Activated CD8-positive, alpha-beta T cell treated with anti-CD3 and anti-CD28 coated beads for 36 hours (primary cell): ENCODE data around the gene C3orf49. TPM values are rescaled to one million over a fixed set of nuclear protein-coding genes. Genes with fewer than 3 reads are reported as not detected.

Experiments used
- ATAC-seq: fragments of 200-7000 bp; cut with Tn5 transposase; one replicate; pipeline ENCODE4 v1.10.0; 2021; ENCODE audit warnings: mild to moderate bottlenecking, moderate library complexity
- CTCF ChIA-PET: fragments of 350-600 bp; sonication (Branson Sonifier 250); formaldehyde crosslinking; loops from one replicate; lab custom pipeline; 2021; ENCODE audit warnings: antibody characterized with exemption; lab: Charles Lee
- POLR2A ChIA-PET: fragments of 350-600 bp; sonication (Branson Sonifier 250); formaldehyde crosslinking; loops from one replicate; lab custom pipeline; 2021; ENCODE audit warnings: antibody characterized with exemption; lab: Charles Lee
- DNase-seq: peaks from one replicate; pipeline ENCODE4 v3.0.0-alpha.2; 2020
- H3K27ac Mint-ChIP-seq: one replicate; pipeline ENCODE4 v1.8.0; 2021; ENCODE audit warnings: mild to moderate bottlenecking, mixed read lengths
- H3K27me3 Mint-ChIP-seq: one replicate; pipeline ENCODE4 v1.8.0; 2021; ENCODE audit warnings: mixed read lengths
- H3K36me3 Mint-ChIP-seq: one replicate; pipeline ENCODE4 v1.8.0; 2021; ENCODE audit warnings: low read depth, mixed read lengths
- H3K4me1 Mint-ChIP-seq: one replicate; pipeline ENCODE4 v1.8.0; 2021; ENCODE audit warnings: low read depth, mixed read lengths
- H3K4me3 Mint-ChIP-seq: one replicate; pipeline ENCODE4 v1.8.0; 2021; ENCODE audit warnings: mild to moderate bottlenecking, moderate library complexity, mixed read lengths
- H3K9me3 Mint-ChIP-seq: one replicate; pipeline ENCODE4 v1.8.0; 2021; ENCODE audit warnings: mixed read lengths
- intact Hi-C: fragments of 100-400 bp; cut with micrococcal nuclease; formaldehyde crosslinking; loops from one replicate; pipeline ENCODE4 v1.10.0; 2022
- total RNA-seq, 2 experiments: library from RNA; stranded (reverse); gene quantifications; one replicate each; pipeline ENCODE4 v1.2.3, GENCODE V29; 2021
- TF ChIP-seq, protein P1 (sequence below): fragments of 200-600 bp; IDR thresholded peaks from one replicate; pipeline ENCODE4 v1.8.0; 2022; ENCODE audit warnings: antibody characterized with exemption, mild to moderate bottlenecking

The C3orf49 gene, protein sequence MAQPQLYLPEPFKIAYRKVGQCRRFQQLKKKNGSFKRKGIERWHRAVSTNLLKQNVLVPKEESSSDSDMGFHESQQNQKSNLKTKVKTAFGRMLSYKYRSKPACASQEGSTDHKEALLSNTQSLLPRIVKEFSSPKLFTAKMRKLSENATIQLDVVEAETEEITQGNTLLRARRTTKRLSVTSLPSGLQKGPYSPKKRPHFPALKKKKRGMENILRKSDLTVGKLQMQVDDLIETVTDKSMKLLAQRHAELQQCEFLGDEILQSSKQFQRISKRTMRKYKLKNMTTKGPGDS
- not detected for total RNA-seq

DNA sequence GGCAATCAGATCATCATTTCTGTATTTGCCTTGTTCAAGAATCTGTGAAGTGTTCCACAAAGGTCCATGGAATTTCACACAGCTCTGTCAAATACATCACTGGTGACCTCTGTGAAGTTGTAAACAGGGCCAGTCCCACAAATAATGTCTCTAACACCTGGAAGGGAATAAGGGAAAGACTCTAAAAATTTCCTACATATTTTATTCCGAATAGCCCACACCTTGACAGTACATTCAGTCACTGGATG is at the start of gene C3orf49:
Gene C3orf49, plus strand, starts transcription at position 149 of the 248 bp plus-strand sequence. CDS start 173 bp downstream, outside the sequence.
- Mint-ChIP-seq H3K4me3 (no peak within 1 kb of the TSS), H3K9me3 (no peaks in the 10 kb centered on the region), H3K27ac (no peak within 1 kb of the TSS), H3K27me3 (no peaks in the 10 kb centered on the region), H3K36me3 (no peaks in the 10 kb centered on the region), H3K4me1 (no peaks in the 10 kb centered on the region)
- ATAC-seq (no peak), DNase-seq (no peak)
- ChIA-PET POLR2A (no interaction called here), CTCF (interaction anchor here (0.6 to 5.3 kb wide), 21 partner anchors 10 to 569 kb away, joined by 3 to 81 read pairs (median 3); no protein-coding TSS in a partner anchor)
- TF ChIP-seq, protein P1, sequence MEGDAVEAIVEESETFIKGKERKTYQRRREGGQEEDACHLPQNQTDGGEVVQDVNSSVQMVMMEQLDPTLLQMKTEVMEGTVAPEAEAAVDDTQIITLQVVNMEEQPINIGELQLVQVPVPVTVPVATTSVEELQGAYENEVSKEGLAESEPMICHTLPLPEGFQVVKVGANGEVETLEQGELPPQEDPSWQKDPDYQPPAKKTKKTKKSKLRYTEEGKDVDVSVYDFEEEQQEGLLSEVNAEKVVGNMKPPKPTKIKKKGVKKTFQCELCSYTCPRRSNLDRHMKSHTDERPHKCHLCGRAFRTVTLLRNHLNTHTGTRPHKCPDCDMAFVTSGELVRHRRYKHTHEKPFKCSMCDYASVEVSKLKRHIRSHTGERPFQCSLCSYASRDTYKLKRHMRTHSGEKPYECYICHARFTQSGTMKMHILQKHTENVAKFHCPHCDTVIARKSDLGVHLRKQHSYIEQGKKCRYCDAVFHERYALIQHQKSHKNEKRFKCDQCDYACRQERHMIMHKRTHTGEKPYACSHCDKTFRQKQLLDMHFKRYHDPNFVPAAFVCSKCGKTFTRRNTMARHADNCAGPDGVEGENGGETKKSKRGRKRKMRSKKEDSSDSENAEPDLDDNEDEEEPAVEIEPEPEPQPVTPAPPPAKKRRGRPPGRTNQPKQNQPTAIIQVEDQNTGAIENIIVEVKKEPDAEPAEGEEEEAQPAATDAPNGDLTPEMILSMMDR, result no peak
- intact Hi-C loops, result loop anchor here (2.0 kb wide), 1 partner anchor 468 kb away; no protein-coding TSS in a partner anchor

DNA sequence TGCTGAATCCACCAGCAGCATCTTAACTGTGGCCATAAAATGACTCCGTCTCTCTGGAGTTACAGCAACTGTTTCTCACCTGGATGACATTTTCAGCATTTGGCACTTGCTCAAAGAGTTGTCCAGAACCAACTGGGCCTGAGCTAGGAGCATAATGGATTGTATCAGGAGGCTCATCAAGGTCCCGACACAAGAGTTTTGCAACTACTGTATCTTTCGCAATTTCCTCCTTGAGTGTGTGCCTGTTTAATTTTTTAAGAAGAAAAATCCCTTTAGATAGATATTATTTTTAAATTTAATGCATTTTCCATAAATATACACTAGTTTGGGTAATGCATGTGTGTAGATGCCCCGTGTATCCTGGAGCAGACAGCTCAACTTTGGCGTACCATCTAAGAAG is 44.3 kb upstream of the C3orf49 start:
- Mint-ChIP-seq H3K27ac (no peak overlapping the region), H3K27me3 (no peaks in the 10 kb centered on the region), H3K4me3 (no peak overlapping the region), H3K9me3 (no peaks in the 10 kb centered on the region), H3K36me3 (no peaks in the 10 kb centered on the region), H3K4me1 (no peaks in the 10 kb centered on the region)
- DNase-seq, result no peak
- intact Hi-C loops, result no loop called here
- CTCF ChIA-PET, result no interaction called here
- TF ChIP-seq, protein P1, result no peak
- POLR2A ChIA-PET, result interaction anchor here (1.1 kb wide), 1 partner anchor 31 kb away, joined by 6 read pairs; no protein-coding TSS in a partner anchor
- ATAC-seq, result no peak

DNA sequence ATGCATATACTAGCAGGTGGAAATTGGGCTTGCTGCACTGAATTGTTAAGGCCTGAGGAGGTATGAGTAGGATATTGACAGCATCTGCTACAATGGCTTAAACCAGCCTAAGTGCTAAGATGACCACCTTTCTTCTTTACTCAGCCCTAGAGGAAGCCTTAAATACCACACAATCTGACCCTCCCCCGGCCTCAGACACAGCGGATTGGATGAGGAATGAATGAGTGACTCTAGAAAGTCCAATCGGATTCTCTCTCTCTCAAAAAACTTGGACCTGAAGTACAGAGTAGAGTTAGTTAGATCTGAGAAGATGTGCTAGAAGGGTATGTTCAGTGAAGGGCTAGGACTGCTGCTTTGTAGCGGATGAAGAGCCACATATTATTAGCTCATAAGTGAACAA is 39.9 kb upstream of the C3orf49 start:
- H3K4me1 Mint-ChIP-seq, result no peaks in the 10 kb centered on the region
- CTCF ChIA-PET, result no interaction called here

DNA sequence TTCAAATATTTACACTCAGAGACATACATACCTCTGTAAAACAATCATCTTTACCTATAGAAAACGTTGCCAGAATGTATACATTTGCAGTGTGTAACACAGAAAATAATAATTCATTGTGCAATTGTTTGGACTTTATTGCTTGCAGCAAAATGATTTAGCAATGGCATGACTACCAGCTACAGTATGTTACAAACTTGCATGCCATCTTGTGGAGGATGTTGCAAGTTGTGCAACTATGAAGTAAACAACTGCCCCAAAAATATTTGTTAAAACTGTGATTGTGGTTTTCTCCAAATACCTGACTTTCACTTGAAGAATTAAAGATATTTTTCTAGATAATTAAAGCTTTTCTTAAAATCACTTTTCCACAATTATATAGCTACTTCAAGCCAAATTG is 27.1 kb upstream of the C3orf49 start:
- ChIA-PET CTCF (interaction anchor here (1.2 kb wide), 1 partner anchor 442 kb away, joined by 3 read pairs; no protein-coding TSS in a partner anchor), POLR2A (no interaction called here)
- H3K4me1 Mint-ChIP-seq, result no peaks in the 10 kb centered on the region
- H3K9me3 Mint-ChIP-seq, result no peaks in the 10 kb centered on the region
- DNase-seq (no peak), ATAC-seq (no peak)
- H3K36me3 Mint-ChIP-seq, result no peaks in the 10 kb centered on the region
- H3K27me3 Mint-ChIP-seq, result peaks cover 5% of the 10 kb centered on the region
- H3K27ac Mint-ChIP-seq, result no peak overlapping the region
- intact Hi-C loops, result no loop called here
- H3K4me3 Mint-ChIP-seq, result no peak overlapping the region
- TF ChIP-seq, protein P1, result no peak

More for the DNA sequence above, 39.9 kb upstream of the C3orf49 start:
- POLR2A ChIA-PET, result no interaction called here
- DNase-seq (no peak), ATAC-seq (no peak)
- TF ChIP-seq, protein P1, result no peak
- no peaks in the 10 kb centered on the region for H3K9me3 Mint-ChIP-seq
- H3K27ac Mint-ChIP-seq, result no peak overlapping the region
- intact Hi-C loops, result no loop called here
- H3K27me3 Mint-ChIP-seq, result no peaks in the 10 kb centered on the region
- H3K36me3 Mint-ChIP-seq, result no peaks in the 10 kb centered on the region
- H3K4me3 Mint-ChIP-seq, result no peak overlapping the region

DNA sequence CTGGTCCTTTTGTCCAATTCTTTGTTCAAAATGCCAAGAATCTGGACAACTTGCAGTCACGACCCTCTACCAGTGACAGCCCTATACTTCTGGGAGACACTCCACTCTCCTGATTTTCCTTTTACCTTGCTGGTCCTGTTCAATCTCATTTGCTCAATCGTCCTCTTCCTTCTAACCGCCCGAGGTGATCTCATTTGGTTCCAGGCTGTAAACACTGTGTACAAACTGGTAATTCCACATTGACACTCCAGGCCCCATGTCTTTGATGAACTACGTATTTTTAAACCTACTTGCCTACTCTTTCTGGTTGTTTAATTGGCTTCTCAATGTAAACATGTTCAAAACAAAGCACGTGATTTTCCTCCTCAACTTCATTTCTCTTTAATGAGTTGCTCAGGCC is 23.7 kb upstream of the C3orf49 start:
- Mint-ChIP-seq H3K4me3 (no peak overlapping the region), H3K36me3 (no peaks in the 10 kb centered on the region), H3K9me3 (no peaks in the 10 kb centered on the region), H3K4me1 (no peaks in the 10 kb centered on the region), H3K27me3 (no peaks in the 10 kb centered on the region), H3K27ac (no peak overlapping the region)
- POLR2A ChIA-PET, result no interaction called here
- DNase-seq (no peak), ATAC-seq (no peak)
- CTCF ChIA-PET, result interaction anchor here (0.6 kb wide), 1 partner anchor 23 kb away, joined by 3 read pairs; the partner anchor contains the start of gene C3orf49
- intact Hi-C loops, result no loop called here
- TF ChIP-seq, protein P1, result no peak
